A673 (cell line): ENCODE results near the gene CYP4V2. TPM values are rescaled to one million over a fixed set of nuclear protein-coding genes. Genes with fewer than 3 reads are reported as not detected.
"Not testable (repeated sequence)": the region's sequence is repeated elsewhere in the genome, so short reads cannot be mapped to it uniquely, and the experiment has no call there.

Experiments used
- BruUV-seq: library from RNA; stranded (reverse); fragments of 400-500 nt; replicated peaks from 2 replicates; lab custom pipeline; 2021; lab: Mats Ljungman, UMichigan
- CTCF ChIA-PET: fragments of 300-600 bp; sonication (Branson Sonifier 250); formaldehyde crosslinking; loops from one replicate; lab custom pipeline; 2022; ENCODE audit warnings: antibody characterized with exemption; lab: Charles Lee
- POLR2A ChIA-PET: fragments of 300-600 bp; sonication (Branson Sonifier 250); formaldehyde crosslinking; loops from one replicate; lab custom pipeline; 2022; ENCODE audit warnings: antibody characterized with exemption; ENCODE audit not compliant: low non-redundant PET; lab: Charles Lee
- DNase-seq: peaks from one replicate; pipeline ENCODE4 v3.0.0-alpha.2; 2015; ENCODE audit warnings: low spot score
- H3K27ac ChIP-seq: fragments of 200-600 bp; sonication (generic); 2 replicates; pipeline ENCODE4 v1.5.1; 2016; ENCODE audit warnings: mixed run types, low read depth, mild to moderate bottlenecking, mixed read lengths, antibody characterized with exemption, low read length; ENCODE audit not compliant: poor library complexity, severe bottlenecking
- H3K27me3 ChIP-seq: fragments of 200-600 bp; sonication (generic); replicated peaks from 2 replicates; pipeline ENCODE4 v1.6.1; 2017; ENCODE audit warnings: mixed run types, low read depth, mild to moderate bottlenecking, mixed read lengths, antibody characterized with exemption, low read length; ENCODE audit not compliant: insufficient read depth, poor library complexity
- H3K36me3 ChIP-seq: fragments of 200-600 bp; sonication (generic); 2 replicates; pipeline ENCODE4 v1.6.1; 2016; ENCODE audit warnings: mixed run types, mild to moderate bottlenecking, mixed read lengths, antibody characterized with exemption, low read length; ENCODE audit not compliant: insufficient read depth, poor library complexity, severe bottlenecking
- H3K4me1 ChIP-seq: fragments of 200-600 bp; sonication (generic); 2 replicates; pipeline ENCODE4 v1.6.1; 2017; ENCODE audit warnings: mixed run types, mild to moderate bottlenecking, mixed read lengths, antibody characterized with exemption, low read length; ENCODE audit not compliant: insufficient read depth, poor library complexity, severe bottlenecking
- H3K4me3 ChIP-seq: fragments of 200-600 bp; sonication (generic); 2 replicates; pipeline ENCODE4 v1.5.1; 2016; ENCODE audit warnings: low read depth, mixed run types, mild to moderate bottlenecking, mixed read lengths, low read length; ENCODE audit not compliant: poor library complexity, severe bottlenecking
- H3K9me3 ChIP-seq: fragments of 200-600 bp; sonication (generic); 2 replicates; pipeline ENCODE4 v1.6.1; 2016; ENCODE audit warnings: mixed run types, low read depth, mild to moderate bottlenecking, mixed read lengths, antibody characterized with exemption, low read length; ENCODE audit not compliant: poor library complexity, severe bottlenecking
- EZH2 ChIP-seq: fragments of 200-600 bp; sonication (generic); IDR thresholded peaks from 2 replicates; pipeline ENCODE4 v1.6.1; 2017; ENCODE audit warnings: borderline replicate concordance, low read depth, mild to moderate bottlenecking, mixed read lengths, antibody characterized with exemption, low read length; ENCODE audit not compliant: poor library complexity, severe bottlenecking
- intact Hi-C: fragments of 100-400 bp; cut with micrococcal nuclease; formaldehyde crosslinking; loops from one replicate; pipeline ENCODE4 v1.10.0; 2022; ENCODE audit not compliant: unreplicated experiment
- total RNA-seq: library from RNA; stranded (reverse); gene quantifications from 2 replicates; pipeline ENCODE4 v1.2.3, GENCODE V29; 2021
- TF ChIP-seq, protein P1 (sequence below): fragments of 300-800, 200-600 bp; sonication (generic); conservative IDR thresholded peaks from 2 replicates; pipeline ENCODE4 v1.5.1; 2017; ENCODE audit warnings: low read depth, mild to moderate bottlenecking, antibody characterized with exemption, low read length, moderate library complexity, mixed read lengths

CYP4V2 gene
- total RNA-seq, 1 experiment from 2014 or later = 14.3 TPM

DNA sequence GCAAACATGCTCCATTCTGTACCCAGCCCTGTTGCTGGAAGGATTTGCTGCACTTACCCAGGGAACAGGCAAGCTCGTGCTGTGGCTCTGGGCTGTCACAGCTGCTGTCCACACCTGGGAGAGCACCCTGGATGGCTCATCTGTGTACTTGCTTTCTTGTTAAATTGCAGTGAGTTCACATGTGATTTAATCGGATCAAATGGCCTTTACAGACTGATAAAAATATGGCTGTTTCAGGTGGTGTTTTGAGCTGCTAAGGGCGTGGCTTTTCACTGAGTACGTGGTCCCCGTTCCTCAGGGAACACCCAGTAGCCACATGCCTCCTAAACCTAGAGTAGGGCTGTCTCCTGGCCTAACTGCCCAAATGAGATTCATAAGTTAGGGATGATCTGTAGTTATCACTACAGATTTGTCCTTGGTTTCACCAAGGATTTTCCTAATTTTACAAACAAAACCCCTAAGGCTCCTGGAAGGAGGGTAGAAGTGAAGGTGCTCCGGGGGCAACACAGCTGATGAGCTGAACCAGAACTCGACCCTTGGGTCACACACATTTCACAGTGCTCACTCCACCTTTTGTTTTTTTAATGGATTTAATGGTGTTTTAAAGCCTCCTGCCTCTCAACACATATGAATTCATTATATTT is 49.6 kb downstream of the CYP4V2 start:
- Histone ChIP-seq H3K9me3 (no peaks in the 10 kb centered on the region), H3K36me3 (no peaks in the 10 kb centered on the region), H3K4me3 (no peak overlapping the region), H3K4me1 (no peaks in the 10 kb centered on the region), H3K27ac (no peak overlapping the region), H3K27me3 (no peaks in the 10 kb centered on the region)
- ChIA-PET POLR2A (no interaction called here), CTCF (no interaction called here)
- no TSS peak for BruUV-seq
- no peak for TF ChIP-seq EZH2
- TF ChIP-seq, protein P1, sequence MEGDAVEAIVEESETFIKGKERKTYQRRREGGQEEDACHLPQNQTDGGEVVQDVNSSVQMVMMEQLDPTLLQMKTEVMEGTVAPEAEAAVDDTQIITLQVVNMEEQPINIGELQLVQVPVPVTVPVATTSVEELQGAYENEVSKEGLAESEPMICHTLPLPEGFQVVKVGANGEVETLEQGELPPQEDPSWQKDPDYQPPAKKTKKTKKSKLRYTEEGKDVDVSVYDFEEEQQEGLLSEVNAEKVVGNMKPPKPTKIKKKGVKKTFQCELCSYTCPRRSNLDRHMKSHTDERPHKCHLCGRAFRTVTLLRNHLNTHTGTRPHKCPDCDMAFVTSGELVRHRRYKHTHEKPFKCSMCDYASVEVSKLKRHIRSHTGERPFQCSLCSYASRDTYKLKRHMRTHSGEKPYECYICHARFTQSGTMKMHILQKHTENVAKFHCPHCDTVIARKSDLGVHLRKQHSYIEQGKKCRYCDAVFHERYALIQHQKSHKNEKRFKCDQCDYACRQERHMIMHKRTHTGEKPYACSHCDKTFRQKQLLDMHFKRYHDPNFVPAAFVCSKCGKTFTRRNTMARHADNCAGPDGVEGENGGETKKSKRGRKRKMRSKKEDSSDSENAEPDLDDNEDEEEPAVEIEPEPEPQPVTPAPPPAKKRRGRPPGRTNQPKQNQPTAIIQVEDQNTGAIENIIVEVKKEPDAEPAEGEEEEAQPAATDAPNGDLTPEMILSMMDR = no peak
- DNase-seq = no peak
- intact Hi-C loops = no loop called here

DNA sequence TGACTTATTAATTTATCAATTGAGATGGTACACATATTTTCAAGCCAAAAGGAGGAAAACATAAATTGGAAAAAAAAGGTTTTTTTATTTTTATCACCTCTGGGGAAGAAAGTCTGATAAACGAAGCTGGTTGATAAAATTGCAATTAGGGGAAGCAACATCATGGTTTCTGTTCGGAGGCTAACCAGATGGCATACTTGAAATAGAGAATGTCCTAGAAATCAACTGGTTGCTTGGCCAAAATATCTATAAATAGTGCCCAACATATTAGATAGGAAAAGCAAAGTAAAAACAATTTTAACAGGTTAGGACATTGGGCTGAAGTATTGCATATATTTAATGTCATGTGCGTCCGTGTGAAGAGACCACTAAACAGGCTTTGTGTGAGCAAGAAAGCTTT is 50.2 kb downstream of the CYP4V2 start:
- no TSS peak for BruUV-seq
- Histone ChIP-seq H3K4me3 (no peak overlapping the region), H3K36me3 (no peaks in the 10 kb centered on the region), H3K27me3 (no peaks in the 10 kb centered on the region), H3K4me1 (no peaks in the 10 kb centered on the region), H3K27ac (no peak overlapping the region), H3K9me3 (no peaks in the 10 kb centered on the region)
- POLR2A ChIA-PET = no interaction called here
- TF ChIP-seq, protein P1 = no peak
- TF ChIP-seq EZH2 = no peak
- CTCF ChIA-PET = no interaction called here
- no peak for DNase-seq
- intact Hi-C loops = no loop called here

DNA sequence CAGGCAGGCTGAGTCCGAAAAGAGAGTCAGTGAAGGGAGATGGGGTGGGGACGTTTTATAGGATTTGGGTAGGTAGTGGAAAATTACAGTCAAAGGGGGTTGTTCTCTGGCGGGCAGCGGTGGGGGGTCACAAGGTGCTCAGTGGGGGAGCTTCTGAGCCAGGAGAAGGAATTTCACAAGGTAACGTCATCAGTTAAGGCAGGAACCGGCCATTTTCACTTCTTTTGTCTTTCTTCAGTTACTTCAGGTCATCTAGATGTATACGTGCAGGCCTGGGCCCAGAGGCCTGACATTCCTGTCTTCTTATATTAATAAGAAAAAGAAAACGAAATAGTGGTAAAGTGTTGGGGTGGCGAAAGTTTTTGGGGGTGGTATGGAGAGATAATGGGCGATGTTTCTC is 50.7 kb downstream of the CYP4V2 start:
- H3K27me3 ChIP-seq, H3K36me3 ChIP-seq, H3K4me3 ChIP-seq, H3K27ac ChIP-seq, POLR2A ChIA-PET, CTCF ChIA-PET, H3K4me1 ChIP-seq, H3K9me3 ChIP-seq, intact Hi-C loops, DNase-seq, BruUV-seq: not testable (repeated sequence)

DNA sequence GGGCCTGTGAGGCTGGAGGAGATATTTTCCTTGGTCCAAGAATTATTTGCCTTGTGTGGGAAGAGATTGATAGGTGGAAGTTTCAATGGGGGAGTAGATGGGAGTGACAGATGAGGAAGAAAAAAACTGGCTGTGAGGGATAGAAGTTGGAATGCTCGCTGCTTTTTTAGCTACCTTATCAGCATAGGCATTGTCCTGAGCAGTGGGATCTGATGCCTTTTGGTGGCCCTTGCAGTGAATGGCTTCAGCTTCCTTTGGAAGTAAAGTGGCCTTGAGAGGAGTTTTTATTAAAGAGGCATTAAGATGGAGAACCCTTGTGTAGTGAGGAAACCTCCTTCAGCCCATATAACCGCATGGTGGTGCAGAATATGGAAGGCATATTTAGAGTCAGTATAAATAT is 52.0 kb downstream of the CYP4V2 start:
- no peak for DNase-seq
- H3K27ac ChIP-seq = no peak overlapping the region
- H3K9me3 ChIP-seq = no peaks in the 10 kb centered on the region
- intact Hi-C loops = no loop called here
- TF ChIP-seq, protein P1 = no peak
- TF ChIP-seq EZH2 = no peak
- no peaks in the 10 kb centered on the region for H3K4me1 ChIP-seq
- H3K36me3 ChIP-seq = no peaks in the 10 kb centered on the region
- POLR2A ChIA-PET = no interaction called here
- no peak overlapping the region for H3K4me3 ChIP-seq
- BruUV-seq = no TSS peak
- CTCF ChIA-PET = no interaction called here
- no peaks in the 10 kb centered on the region for H3K27me3 ChIP-seq
